ENCODE results near the gene MRPL23. TPM values are rescaled to one million over a fixed set of nuclear protein-coding genes. Genes with fewer than 3 reads are reported as not detected.

MRPL23 gene
- total RNA-seq, 1 donor from 2014 or later: 125 TPM

GRCh38 chr11:1924181-1924580, 23.0 kb upstream of the MRPL23 start:
- no peak for FAIRE-seq
- peak; percentile 29 for DNase-seq (ENCODE audit: low read depth)
- Histone ChIP-seq H3K27me3 (ENCODE audit: control insufficient read depth, insufficient read depth, low read length) (no peaks in the 10 kb centered on the region), H3K4me3 (ENCODE audit: low read depth, low read length) (no peak overlapping the region), H3K36me3 (ENCODE audit: control insufficient read depth, insufficient read depth, low read length) (no peaks in the 10 kb centered on the region)
- TF ChIP-seq CTCF (IDR thresholded peaks at IDR 0.05; ENCODE audit: insufficient read depth, low read length, severe bottlenecking): no peak

- FAIRE-seq (no peak), DNase-seq (ENCODE audit: low read depth) (no peak)
- no peak for TF ChIP-seq CTCF (IDR thresholded peaks at IDR 0.05; ENCODE audit: insufficient read depth, low read length, severe bottlenecking)
- H3K36me3 ChIP-seq (ENCODE audit: control insufficient read depth, insufficient read depth, low read length): no peaks in the 10 kb centered on the region
- H3K27me3 ChIP-seq (ENCODE audit: control insufficient read depth, insufficient read depth, low read length): no peaks in the 10 kb centered on the region
- no peak overlapping the region for H3K4me3 ChIP-seq (ENCODE audit: low read depth, low read length)
Observed at GRCh38 chr11:1924646-1925372, 22.3 kb upstream of the MRPL23 start.

GRCh38 chr11:1925373-1926155, 21.6 kb upstream of the MRPL23 start:
- no peak for FAIRE-seq
- Histone ChIP-seq H3K36me3 (ENCODE audit: control insufficient read depth, insufficient read depth, low read length) (no peaks in the 10 kb centered on the region), H3K27me3 (ENCODE audit: control insufficient read depth, insufficient read depth, low read length) (no peaks in the 10 kb centered on the region), H3K4me3 (ENCODE audit: low read depth, low read length) (no peak overlapping the region)
- TF ChIP-seq CTCF (IDR thresholded peaks at IDR 0.05; ENCODE audit: insufficient read depth, low read length, severe bottlenecking): no peak
- no peak for DNase-seq (ENCODE audit: low read depth)

- H3K36me3 ChIP-seq (ENCODE audit: control insufficient read depth, insufficient read depth, low read length): no peaks in the 10 kb centered on the region
- no peaks in the 10 kb centered on the region for H3K27me3 ChIP-seq (ENCODE audit: control insufficient read depth, insufficient read depth, low read length)
- H3K4me3 ChIP-seq (ENCODE audit: low read depth, low read length): no peak overlapping the region
- FAIRE-seq (no peak), DNase-seq (ENCODE audit: low read depth) (no peak)
- TF ChIP-seq CTCF (IDR thresholded peaks at IDR 0.05; ENCODE audit: insufficient read depth, low read length, severe bottlenecking): no peak
Observed at GRCh38 chr11:1926156-1927025, 20.7 kb upstream of the MRPL23 start.

GRCh38 chr11:1927026-1927847, 19.9 kb upstream of the MRPL23 start:
- DNase-seq (ENCODE audit: low read depth): peak; percentile 8
- TF ChIP-seq CTCF (IDR thresholded peaks at IDR 0.05; ENCODE audit: insufficient read depth, low read length, severe bottlenecking): no peak
- no peaks in the 10 kb centered on the region for H3K36me3 ChIP-seq (ENCODE audit: control insufficient read depth, insufficient read depth, low read length)
- no peaks in the 10 kb centered on the region for H3K27me3 ChIP-seq (ENCODE audit: control insufficient read depth, insufficient read depth, low read length)
- H3K4me3 ChIP-seq (ENCODE audit: low read depth, low read length): no peak overlapping the region
- no peak for FAIRE-seq
